ENCODE results near the gene XIST. TPM values are rescaled to one million over a fixed set of nuclear protein-coding genes. Genes with fewer than 3 reads are reported as not detected.

The XIST gene
- total and polyA plus RNA-seq, 2 of the 8 experiments (the other 6 are each of a cell fraction or from before 2014, with no cell fraction given), result 0.06 to 0.19 TPM

DNA sequence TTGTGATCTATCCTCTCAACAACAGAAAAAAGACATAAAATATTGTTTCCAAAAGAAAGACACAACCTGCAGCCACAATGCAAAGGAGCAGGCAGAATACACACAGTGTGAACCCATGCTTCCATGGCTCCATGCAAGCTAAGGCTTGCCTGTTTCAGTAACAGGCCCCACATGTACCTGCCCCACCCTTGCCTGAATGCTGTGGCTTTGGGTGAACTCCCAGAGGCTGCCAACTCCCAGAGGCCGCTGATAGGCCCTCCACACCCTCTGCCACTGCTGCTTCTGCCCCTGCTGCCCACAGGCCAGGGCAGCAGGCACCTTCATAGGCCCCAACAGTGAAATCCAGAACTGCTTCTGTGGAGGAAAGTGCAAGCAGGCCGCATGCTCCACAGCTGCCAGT is 24.4 kb upstream of the XIST start (continued):
- TF ChIP-seq TEAD4 (IDR thresholded peaks at IDR 0.05; ENCODE audit: low read depth, low read length), result no peak
- TF ChIP-seq, protein P1, sequence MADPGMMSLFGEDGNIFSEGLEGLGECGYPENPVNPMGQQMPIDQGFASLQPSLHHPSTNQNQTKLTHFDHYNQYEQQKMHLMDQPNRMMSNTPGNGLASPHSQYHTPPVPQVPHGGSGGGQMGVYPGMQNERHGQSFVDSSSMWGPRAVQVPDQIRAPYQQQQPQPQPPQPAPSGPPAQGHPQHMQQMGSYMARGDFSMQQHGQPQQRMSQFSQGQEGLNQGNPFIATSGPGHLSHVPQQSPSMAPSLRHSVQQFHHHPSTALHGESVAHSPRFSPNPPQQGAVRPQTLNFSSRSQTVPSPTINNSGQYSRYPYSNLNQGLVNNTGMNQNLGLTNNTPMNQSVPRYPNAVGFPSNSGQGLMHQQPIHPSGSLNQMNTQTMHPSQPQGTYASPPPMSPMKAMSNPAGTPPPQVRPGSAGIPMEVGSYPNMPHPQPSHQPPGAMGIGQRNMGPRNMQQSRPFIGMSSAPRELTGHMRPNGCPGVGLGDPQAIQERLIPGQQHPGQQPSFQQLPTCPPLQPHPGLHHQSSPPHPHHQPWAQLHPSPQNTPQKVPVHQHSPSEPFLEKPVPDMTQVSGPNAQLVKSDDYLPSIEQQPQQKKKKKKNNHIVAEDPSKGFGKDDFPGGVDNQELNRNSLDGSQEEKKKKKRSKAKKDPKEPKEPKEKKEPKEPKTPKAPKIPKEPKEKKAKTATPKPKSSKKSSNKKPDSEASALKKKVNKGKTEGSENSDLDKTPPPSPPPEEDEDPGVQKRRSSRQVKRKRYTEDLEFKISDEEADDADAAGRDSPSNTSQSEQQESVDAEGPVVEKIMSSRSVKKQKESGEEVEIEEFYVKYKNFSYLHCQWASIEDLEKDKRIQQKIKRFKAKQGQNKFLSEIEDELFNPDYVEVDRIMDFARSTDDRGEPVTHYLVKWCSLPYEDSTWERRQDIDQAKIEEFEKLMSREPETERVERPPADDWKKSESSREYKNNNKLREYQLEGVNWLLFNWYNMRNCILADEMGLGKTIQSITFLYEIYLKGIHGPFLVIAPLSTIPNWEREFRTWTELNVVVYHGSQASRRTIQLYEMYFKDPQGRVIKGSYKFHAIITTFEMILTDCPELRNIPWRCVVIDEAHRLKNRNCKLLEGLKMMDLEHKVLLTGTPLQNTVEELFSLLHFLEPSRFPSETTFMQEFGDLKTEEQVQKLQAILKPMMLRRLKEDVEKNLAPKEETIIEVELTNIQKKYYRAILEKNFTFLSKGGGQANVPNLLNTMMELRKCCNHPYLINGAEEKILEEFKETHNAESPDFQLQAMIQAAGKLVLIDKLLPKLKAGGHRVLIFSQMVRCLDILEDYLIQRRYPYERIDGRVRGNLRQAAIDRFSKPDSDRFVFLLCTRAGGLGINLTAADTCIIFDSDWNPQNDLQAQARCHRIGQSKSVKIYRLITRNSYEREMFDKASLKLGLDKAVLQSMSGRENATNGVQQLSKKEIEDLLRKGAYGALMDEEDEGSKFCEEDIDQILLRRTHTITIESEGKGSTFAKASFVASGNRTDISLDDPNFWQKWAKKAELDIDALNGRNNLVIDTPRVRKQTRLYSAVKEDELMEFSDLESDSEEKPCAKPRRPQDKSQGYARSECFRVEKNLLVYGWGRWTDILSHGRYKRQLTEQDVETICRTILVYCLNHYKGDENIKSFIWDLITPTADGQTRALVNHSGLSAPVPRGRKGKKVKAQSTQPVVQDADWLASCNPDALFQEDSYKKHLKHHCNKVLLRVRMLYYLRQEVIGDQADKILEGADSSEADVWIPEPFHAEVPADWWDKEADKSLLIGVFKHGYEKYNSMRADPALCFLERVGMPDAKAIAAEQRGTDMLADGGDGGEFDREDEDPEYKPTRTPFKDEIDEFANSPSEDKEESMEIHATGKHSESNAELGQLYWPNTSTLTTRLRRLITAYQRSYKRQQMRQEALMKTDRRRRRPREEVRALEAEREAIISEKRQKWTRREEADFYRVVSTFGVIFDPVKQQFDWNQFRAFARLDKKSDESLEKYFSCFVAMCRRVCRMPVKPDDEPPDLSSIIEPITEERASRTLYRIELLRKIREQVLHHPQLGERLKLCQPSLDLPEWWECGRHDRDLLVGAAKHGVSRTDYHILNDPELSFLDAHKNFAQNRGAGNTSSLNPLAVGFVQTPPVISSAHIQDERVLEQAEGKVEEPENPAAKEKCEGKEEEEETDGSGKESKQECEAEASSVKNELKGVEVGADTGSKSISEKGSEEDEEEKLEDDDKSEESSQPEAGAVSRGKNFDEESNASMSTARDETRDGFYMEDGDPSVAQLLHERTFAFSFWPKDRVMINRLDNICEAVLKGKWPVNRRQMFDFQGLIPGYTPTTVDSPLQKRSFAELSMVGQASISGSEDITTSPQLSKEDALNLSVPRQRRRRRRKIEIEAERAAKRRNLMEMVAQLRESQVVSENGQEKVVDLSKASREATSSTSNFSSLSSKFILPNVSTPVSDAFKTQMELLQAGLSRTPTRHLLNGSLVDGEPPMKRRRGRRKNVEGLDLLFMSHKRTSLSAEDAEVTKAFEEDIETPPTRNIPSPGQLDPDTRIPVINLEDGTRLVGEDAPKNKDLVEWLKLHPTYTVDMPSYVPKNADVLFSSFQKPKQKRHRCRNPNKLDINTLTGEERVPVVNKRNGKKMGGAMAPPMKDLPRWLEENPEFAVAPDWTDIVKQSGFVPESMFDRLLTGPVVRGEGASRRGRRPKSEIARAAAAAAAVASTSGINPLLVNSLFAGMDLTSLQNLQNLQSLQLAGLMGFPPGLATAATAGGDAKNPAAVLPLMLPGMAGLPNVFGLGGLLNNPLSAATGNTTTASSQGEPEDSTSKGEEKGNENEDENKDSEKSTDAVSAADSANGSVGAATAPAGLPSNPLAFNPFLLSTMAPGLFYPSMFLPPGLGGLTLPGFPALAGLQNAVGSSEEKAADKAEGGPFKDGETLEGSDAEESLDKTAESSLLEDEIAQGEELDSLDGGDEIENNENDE (IDR thresholded peaks at IDR 0.05; ENCODE audit: insufficient replicate concordance, low read length), result no peak
- TF ChIP-seq CBX5 (IDR thresholded peaks at IDR 0.05; ENCODE audit: low read depth, low read length), result no peak
- no peak for TF ChIP-seq NANOG (IDR thresholded peaks at IDR 0.05; ENCODE audit: insufficient read depth, low read depth, low read length, poor library complexity, severe bottlenecking)
- TF ChIP-seq EGR1 (IDR thresholded peaks at IDR 0.05; ENCODE audit: borderline replicate concordance, low read depth, low read length), result no peak
